GM19023 (cell line): ENCODE data around the gene EMILIN1.

Source experiments
- ATAC-seq: cut with Tn5 transposase; IDR thresholded peaks from one replicate; pipeline ENCODE4 v1.9.1; 2021; ENCODE audit warnings: mild to moderate bottlenecking, moderate library complexity; ENCODE audit not compliant: unreplicated experiment

The EMILIN1 gene

DNA sequence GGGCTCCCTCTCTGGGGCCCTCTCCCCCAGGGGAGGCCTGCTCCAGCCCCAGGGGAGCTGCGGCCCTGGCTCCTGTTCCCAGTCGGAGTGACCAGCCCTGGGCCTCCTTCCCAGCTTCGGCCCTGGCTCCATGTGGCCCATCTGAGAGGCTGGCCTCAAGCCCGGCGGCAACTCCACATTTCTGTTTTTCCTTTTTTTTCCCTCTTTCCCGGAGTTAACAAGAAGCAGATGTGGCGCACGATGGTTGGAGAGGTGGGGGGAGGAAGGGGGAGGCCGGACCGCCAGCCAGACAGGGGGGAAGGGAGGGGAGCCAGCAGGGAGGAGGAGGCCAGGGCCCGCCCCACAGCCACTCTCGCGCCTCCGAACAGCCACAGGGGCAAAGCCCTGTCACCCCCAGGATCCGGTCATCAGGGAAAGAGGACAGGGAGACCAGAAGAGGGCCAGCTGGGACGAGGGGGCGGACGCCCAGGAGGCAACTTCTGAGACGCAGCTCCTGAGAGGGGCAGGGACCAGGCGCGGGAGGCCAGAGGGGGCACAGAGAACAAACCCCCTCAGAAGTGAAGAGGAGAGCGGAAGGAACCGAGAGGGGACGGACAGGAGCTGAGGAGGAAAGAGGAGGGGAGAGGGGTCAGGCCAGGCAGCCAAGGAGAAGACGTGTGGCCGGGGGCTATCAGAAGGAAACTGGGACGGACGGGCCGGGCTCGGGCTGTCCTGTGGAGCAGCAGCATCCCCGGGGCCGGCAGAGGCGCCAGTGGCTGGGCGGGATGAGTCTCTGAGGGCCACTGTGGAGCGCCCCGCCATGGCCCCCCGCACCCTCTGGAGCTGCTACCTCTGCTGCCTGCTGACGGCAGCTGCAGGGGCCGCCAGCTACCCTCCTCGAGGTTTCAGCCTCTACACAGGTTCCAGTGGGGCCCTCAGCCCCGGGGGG, at the start of gene EMILIN1:
TSS of gene EMILIN1 (plus strand) at position 349 of the 928 bp plus-strand sequence. CDS start at position 800, 451 bp downstream.
- ATAC-seq: no peak

DNA sequence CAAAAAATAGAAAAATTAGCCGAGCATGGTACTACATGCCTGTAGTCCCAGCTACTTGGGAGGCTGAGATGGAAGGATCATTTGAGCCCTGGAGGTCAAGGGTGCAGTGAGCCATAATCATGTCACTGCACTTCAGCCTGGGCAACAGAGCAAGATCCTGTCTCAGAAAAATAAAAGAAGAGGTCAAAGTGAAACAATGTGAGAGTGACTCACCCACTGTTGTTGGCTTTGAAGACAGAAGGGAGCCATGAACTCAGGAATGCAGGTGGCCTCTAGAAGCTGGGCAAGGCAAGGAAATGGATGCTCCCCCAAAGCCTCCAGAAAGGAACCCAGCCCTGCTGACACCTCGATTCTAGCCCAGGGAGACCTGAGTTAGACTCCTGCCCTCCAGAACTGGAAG, 49.4 kb upstream of the EMILIN1 start:
- no peak for ATAC-seq

DNA sequence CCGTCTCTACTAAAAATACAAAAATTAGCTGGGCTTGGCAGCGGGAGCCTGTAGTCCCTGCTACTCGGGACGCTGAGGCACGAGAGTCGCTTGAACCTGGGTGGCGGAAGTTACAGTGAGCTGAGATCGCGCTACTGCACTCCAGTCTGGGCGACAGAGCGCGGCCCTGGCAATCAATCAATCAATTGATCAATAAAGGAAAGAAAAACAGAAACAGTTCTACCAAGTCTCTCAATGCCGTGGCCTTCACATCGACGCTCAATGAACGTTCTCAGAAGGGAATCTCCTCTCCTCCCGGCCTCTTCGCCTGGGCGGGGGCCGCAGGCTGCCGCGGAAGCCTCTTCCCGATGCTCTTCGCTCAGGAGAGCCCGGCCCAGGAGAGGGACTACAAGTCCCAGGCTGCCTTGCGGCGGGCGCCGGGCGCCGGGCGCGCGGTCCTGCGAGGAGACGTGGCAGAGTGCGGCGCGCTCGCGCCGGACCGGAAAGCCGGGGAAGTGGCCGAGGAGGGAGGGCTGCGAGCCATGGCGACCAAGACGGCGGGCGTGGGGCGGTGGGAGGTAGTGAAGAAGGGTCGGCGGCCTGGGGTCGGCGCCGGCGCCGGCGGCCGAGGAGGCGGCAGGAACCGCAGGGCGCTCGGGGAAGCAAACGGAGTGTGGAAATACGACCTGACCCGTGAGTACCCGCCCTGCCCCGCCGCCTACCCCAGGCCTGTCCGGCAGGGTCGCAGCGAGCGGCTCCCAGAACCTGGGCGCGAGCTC, 45.7 kb upstream of the EMILIN1 start, which contains the start of gene TMEM214:
TSS of gene TMEM214 (plus strand) at position 471 of the 758 bp plus-strand sequence. CDS start at position 522, 51 bp downstream.
- ATAC-seq: peak; percentile 93

DNA sequence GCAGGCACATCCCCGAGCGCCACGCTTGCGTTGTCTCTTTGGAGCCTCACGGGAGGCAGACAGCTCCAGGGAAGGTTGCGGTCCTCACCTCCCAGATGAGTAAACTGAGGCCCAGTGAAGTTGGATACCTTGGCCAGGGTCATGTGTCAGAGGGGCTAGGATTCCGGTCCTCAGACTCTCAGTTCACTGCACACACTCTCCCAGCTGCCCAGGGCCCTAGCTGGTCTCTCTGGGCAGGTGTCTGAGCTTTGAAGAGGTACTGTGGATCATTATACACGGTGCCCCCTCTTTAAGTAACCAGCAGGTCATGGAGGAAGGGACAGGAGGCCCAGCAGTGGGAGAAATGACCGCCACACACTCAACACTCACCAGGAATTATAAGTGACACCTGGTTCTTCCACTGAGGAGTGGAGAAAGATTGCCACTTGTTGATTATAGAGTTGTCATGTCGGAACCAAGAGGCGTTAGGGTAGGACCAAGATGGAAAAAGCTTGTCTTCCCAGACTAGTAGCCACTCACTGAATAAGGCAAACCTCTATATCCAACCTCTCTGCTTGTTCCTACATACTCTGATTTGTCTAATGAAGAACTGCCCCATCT, 45.1 kb upstream of the EMILIN1 start:
- peak; percentile 24 for ATAC-seq

DNA sequence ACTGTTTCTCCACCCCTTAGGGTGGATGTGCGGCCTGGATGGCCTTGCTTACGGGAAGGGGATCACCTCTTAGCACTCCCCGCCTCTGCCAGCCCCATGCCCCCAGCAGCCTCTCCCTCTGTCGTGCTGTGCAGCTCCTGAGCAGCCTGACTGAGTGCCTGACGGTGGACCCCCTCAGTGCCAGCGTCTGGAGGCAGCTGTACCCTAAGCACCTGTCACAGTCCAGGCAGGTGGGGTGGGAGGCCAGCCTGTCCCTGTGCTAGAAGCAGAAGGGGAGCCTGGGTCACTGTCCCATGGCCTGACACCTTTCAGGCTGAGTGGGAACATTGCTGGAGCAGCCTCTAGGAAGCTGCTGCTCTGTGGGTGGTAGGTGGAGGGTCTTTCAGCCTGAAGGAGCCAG, 40.4 kb upstream of the EMILIN1 start:
- ATAC-seq: no peak

DNA sequence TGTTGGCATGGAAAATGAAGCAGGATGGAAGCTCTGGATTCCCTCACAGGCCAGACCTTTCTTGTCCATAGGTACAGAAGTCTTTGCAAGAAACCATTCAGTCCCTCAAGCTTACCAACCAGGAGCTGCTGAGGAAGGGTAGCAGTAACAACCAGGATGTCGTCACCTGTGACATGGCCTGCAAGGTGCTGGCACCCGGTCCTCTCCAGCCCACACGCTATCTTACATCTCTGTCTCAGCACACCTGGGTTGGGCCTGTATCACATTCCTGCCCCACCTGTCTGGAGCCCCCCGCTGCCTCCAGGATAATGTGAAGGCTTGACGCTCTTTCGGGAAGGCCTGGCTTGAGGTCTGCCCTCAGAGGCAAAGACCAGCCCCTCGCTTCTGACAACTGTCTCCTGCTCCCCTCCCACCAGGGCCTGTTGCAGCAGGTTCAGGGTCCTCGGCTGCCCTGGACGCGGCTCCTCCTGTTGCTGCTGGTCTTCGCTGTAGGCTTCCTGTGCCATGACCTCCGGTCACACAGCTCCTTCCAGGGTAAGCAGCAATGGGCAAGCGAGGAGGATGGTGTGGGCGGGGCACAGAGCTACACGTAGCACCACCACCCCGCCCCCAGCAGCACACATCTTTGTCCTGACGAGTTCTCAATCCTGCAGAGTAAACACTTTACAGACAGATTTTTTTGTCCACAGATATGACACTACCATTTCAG, 39.6 kb upstream of the EMILIN1 start:
- no peak for ATAC-seq

DNA sequence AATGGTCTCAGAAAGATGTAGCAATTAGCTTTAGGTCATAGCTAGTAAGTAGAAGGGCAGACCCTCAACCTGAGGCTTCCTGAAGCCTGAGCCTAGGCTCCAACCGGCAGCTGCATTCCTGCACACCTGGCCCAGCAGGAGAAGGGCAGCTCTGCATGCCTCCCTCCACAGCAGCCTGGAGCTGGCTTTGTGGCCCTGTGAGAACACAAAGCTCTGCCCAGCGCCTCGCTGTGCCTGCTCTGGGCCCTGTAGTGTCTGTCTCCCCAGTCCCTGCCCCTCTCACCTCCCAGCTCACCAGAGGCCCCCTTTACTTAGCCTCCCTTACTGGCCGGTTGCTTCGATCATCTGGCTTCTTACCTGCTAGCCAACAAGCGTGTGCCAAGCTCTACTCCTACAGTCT, 39.0 kb upstream of the EMILIN1 start:
- ATAC-seq: no peak

DNA sequence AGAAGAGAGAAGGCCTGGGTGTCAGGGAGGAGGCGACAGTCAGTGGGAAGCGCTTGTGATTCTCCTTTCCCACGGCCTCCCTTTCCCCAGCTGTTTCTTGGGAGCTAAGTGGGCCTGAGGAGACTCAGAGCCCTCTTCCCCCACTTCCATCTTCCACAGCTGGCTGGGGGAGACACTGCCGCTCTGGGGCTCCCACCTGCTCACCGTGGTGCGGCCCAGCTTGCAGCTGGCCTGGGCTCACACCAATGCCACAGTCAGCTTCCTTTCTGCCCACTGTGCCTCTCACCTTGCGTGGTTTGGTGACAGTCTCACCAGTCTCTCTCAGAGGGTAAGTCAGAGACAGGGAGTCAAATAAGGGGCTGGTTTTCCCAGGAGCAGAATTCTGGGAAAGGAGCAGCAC, 38.5 kb upstream of the EMILIN1 start:
- ATAC-seq: no peak

DNA sequence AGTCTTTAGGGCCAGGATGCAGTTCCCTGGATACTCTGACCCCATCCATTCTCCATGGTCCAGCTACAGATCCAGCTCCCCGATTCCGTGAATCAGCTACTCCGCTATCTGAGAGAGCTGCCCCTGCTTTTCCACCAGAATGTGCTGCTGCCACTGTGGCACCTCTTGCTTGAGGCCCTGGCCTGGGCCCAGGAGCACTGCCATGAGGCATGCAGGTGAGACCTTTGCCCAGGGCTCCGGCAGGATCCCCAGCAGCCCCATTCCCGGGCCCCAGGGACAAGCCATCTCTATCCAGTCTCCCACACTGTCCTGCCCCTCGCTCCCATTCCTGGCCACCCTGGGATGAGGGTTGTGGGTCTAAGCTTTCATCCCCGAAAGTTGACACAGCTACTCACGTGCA, 38.1 kb upstream of the EMILIN1 start:
- no peak for ATAC-seq

DNA sequence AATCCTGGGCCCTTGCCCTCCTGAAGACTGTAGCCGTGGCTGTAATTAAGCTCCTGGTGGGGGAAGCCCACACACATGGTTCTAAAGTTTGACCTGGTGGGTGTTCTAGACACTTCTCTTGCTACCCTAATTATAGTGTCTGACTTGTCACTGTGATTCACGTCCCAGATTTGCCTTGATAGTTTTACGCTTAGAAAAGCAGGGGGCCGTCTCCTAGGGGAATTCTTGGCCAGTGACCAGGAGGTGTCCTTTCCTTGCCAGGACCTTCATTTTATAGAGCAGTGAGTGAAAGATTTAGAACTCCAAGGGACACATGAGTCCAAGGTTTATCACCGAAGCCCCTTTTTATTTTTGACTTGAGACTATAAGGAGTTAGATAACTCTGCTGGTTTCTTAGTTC, 36.7 kb upstream of the EMILIN1 start:
- ATAC-seq: no peak

DNA sequence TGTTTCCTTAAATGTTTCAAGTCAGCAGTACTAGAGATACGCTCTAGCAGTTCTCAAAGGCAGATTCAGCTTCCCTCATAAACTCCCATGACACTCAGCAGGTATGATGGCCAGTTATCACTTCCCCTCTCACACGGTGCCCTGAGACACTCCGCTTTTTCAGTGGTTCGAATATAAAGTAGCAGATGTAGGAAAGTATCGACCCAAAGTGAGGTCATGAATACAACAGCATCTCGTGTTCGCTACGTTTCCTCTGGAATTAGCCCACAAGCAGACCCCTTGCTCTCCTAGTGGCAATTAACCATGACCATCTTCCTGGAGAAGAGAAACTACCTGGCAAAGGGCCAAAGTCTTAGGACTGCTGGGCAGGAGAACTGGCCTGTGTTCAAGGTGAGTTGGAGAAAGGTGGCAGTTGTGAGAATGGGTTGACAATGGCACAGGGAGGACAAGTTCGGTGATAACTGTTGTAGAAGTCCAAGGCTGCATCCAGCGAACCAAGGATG, 36.2 kb upstream of the EMILIN1 start:
- ATAC-seq: no peak

DNA sequence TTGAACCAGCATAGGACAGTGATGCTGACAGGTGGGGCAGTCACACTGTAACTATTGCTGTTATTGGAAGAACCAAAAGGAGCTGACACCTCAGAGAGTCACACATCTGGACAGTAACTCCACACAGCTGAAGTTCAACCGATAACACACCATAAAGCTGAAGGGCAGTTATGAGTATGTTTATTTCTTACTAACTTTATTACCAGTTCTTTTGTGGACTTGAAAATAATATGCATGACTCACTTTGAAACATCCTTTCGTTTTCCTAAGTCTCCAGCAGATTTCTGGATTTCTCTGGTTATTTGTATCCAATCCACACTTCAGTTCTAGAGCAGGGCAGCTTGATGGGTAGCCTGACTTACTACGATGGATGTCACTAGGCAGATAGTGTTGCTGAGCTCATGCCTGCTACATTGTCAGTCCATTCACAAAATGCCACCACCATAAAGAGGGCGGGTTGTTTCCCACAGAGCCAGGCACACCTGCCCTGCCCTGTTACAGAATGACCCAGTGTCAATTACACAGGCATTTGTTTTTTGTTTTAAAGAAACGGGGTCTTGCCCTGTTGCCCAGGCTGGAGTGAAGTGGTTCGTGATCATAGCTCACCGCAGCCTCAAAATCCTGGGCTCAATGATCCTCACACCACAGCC, 35.3 kb upstream of the EMILIN1 start:
- no peak for ATAC-seq

DNA sequence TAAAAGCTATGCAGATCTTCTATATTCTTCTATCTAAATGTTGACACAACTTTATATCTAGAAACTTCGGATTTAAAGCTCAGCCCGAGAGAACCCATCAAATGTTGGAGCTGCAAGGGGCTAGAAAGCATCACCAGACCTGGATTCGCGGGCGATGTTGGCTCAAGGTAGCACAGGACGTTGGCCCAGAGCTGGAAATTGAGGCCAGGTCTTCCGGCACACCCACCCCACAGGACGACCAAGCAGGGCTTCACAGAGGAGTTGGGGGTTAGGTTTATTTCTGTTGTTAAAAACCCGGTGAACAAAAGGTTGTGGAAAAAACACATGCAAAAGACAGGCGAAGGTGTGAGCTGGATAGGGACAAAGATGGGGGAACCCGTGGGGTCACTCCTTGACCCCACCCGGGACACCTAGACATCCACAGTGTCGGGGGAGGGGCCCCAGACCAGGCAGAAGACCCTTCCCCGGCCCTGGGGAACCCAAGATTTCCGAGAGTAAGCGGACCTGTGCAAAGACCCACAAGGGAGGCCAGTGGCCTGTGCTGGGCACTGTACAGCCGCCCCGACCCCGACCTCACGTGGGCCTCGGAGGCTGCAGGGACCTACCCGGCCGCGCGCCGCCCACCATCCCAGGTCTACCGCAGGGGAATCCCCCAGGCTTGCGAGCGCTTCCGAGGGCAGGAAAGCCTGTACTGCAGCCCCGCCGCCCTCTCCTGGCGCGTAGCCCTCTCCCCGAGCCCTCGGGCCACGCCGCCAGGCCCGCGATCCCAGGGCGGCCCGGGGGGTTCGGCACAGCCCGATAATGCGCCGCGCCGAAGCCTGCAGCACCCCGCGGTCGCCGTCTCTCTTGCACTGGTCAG, 28.8 kb upstream of the EMILIN1 start:
- peak; percentile 10 for ATAC-seq

DNA sequence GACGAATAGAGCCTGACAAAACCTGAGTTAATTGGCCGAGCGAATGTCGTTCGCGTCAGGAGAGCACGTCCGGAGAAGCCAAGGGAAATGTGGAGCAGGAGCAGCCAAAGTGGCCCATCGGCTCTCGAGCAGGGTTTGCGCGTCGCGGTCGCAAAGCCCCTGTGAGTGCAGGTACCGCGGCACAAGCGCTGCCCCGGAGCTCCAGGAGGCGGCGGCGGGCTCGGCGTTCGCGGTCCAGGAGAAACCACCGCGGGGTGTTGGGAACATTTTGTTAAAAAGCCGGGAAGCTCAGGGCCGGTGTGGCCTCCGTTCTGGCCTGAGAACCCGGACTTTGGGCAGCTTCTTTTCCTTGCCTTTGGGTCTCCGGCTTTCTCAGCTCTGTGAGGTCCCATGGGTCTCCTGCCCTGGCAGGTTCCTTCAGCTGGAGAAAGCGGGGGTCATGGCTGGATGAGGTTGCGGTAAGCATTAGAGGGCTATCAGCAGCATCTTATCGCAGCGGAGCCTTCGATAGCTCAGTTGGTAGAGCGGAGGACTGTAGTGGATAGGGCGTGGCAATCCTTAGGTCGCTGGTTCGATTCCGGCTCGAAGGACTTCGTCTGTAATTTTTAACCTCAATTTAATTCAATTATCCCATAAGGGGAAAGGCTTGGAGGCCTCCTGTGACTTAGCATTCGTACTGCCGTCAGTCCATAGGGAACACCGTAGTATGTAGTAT, 28.0 kb upstream of the EMILIN1 start:
- peak; percentile 45 for ATAC-seq

DNA sequence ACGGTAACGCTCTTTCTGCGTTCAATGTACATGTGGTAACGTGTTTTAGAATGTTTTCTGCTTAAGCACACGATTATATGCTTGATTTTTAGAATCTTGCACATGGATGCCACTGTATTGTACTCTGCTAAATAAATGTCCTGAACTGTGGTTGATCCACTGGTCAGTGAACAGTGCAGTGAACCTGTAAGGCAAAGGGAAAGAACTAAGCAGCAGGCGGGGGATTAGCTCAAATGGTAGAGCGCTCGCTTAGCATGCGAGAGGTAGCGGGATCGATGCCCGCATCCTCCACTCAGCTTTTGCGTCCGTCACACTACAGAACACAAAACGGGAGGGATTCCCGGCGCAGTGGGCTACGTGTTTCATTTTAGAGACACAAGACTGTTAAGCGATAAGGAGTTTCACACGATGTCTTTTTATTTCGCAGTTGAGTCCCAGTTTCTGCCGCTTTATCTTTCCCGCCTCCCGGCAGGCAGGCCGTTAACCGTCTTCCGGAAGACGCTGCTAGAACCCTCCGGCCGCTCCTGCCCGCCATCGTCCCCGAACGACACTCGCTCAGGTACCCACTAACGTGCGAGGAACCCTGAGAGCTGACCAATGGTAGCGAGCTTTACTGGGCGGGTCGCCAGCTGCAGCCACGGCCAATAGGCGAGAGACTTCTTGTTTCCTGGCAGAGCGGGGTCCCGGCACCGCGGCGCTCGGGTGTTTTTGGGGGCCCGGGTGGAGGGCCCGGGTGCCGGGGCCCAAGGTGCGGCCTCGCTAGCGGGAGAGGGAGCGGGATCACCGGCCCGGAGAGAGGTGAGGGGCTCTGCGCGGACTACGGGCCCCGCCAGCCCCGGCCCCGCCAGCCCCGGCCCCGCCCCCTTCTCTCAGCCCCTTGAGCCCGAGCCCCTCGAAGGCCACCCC, 27.2 kb upstream of the EMILIN1 start, which contains the start of gene AGBL5:
TSS of gene AGBL5 (plus strand) at position 673 of the 906 bp plus-strand sequence. CDS start 1,291 bp downstream, outside the sequence.
- peak; percentile 74 for ATAC-seq

DNA sequence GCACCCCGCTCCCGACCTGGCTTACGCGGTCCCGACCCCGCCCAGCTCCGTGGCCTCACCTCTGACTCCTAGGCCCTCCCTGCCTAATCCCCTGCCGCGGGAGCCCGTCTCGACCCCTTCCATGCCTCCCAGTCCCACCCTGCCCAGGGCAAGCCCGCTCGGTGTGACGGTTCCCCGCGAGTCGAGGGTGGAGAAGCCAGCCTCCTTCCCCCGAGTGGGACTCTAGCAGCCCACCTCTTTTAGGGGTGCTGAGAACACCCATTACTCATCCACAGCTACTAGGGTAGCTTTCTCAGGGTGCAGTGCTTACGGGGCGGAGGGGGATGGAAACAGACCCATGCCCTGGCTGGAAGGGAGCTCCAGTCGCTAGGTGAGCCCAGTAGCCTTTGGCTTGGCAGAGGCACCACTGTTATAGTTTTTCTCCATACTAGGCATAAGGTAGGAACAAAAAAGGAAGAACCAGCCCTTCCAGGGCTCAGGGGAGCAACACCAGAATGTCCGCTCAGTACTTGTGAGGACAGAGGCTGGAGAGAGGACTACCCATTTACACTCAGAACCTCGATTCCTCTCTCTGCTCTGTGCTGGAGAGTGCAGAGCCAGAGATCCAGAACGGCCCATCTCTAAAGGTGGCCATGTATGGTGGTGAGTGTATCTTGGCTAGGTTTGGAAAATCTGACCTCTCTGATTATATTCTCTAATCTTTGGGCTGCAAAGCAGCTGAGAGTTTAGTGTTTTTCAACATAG, 26.3 kb upstream of the EMILIN1 start:
- ATAC-seq: peak; percentile 0

DNA sequence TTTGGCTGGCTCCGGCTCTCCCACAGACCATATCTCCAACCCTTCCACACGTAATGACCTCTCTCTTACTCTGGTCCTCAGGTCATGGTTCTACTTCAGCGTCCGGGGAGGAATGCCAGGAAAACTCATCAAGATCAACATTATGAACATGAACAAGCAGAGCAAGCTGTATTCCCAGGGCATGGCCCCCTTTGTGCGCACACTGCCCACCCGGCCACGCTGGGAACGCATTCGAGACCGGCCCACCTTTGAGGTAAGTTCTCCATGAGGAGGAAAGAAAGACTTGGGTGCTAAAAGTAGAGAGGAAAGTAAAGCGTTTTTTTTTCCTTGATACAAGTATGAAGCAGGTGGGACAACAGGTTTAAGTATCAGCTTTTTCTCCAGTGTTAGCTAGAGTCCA, 25.1 kb upstream of the EMILIN1 start:
- ATAC-seq: no peak
